Stimulated activated CD4-positive, alpha-beta T cell treated with anti-CD3 and anti-CD28 coated beads, Interleukin-4, amount 100 ng/mL, for 48 hours (primary cell): ENCODE measurements around the gene FAM72D.
"Not testable (repeated sequence)": the region's sequence is repeated elsewhere in the genome, so short reads cannot be mapped to it uniquely, and the experiment has no call there.

Experiments
- DNase-seq, 2 donors: peaks; one replicate each; pipeline ENCODE4 v3.0.0-alpha.2; 2020; ENCODE audit warnings: low read depth in 2 of 2

FAM72D gene

GRCh38 chr1:145146308-145146707, 50.5 kb downstream of the FAM72D start:
- DNase-seq, result not testable (repeated sequence)

- DNase-seq, result not testable (repeated sequence)
Measured at GRCh38 chr1:145147172-145147571, 51.4 kb downstream of the FAM72D start.

- not testable (repeated sequence) for DNase-seq
Measured at GRCh38 chr1:145155421-145155820, 59.6 kb downstream of the FAM72D start.

- not testable (repeated sequence) for DNase-seq
Measured at GRCh38 chr1:145155873-145156272, 60.1 kb downstream of the FAM72D start.

- peak; percentile 32 to 37 for DNase-seq
Measured at GRCh38 chr1:145156891-145157610, 61.3 kb downstream of the FAM72D start.

GRCh38 chr1:145157715-145158114, 61.9 kb downstream of the FAM72D start:
- DNase-seq, result not testable (repeated sequence)

GRCh38 chr1:145161046-145161752, 65.4 kb downstream of the FAM72D start:
- DNase-seq, result not testable (repeated sequence)
